Hepatocyte (in vitro differentiated cells): ENCODE measurements around the gene MEIS2.

Source experiments
- CTCF ChIP-seq: fragments of 200-600 bp; sonication (generic); IDR thresholded peaks from 2 replicates; pipeline ENCODE4 v1.5.1; 2016; ENCODE audit warnings: antibody characterized with exemption, mild to moderate bottlenecking; ENCODE audit not compliant: poor library complexity
- EZH2 ChIP-seq: fragments of 200-600 bp; sonication (generic); IDR thresholded peaks from 2 replicates; pipeline ENCODE4 v1.6.1; 2016; ENCODE audit warnings: antibody characterized with exemption, mild to moderate bottlenecking, borderline replicate concordance
- EZH2phosphoT487 ChIP-seq: fragments of 200-600 bp; sonication (generic); IDR thresholded peaks from one replicate; pipeline ENCODE4 v1.6.1; 2018; ENCODE audit warnings: antibody characterized with exemption, mild to moderate bottlenecking, low read depth, moderate library complexity; ENCODE audit not compliant: unreplicated experiment, severe bottlenecking

GRCh38 chr15:37133602-37134001 is 33.3 kb upstream of the MEIS2 start:
- TF ChIP-seq EZH2phosphoT487 = no peak
- TF ChIP-seq CTCF = peak; percentile 53
- no peak for TF ChIP-seq EZH2
